CD4-positive, alpha-beta T cell treated with Interferon alpha-2 for 1 hour (primary cell): ENCODE results near the gene NLRP6.

Experiments
- DNase-seq, 2 donors: peaks; one replicate each; pipeline ENCODE4 v3.0.0-alpha.2; 2020 to 2022

The NLRP6 gene

GRCh38 chr11:256952-257737 lies 21.1 kb upstream of the NLRP6 start:
- DNase-seq, result no peak

- DNase-seq, result no peak
These were observed 20.3 kb upstream of the NLRP6 start for GRCh38 chr11:257766-258493.

DNA sequence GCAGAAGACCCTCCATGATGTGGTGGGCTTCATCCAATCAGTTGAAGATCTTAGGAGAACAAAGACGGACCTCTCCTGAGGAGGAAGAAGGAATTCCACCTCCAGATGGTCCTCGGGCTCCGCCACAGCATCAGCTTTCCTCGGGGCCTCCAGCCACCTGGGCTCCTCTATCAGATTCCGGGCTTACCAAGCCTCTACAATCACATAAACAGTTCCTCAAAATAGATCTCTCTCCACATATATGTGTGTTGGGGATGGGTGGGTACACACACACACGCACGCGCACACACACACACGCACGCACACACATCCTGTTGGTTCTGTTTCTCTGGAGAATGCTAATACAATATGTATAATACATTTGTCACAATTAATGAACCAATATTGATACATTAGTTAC lies 18.8 kb upstream of the NLRP6 start:
- DNase-seq, result no peak

- no peak for DNase-seq
These were observed 16.6 kb upstream of the NLRP6 start for GRCh38 chr11:261624-262023.

GRCh38 chr11:266676-267439 lies 11.3 kb upstream of the NLRP6 start:
- peak in 1 of 2 donors; percentile 44 for DNase-seq

GRCh38 chr11:267491-267994 lies 10.7 kb upstream of the NLRP6 start:
- peak; percentile 63 to 66 for DNase-seq

GRCh38 chr11:268716-269145 lies 9.5 kb upstream of the NLRP6 start:
- peak; percentile 68 to 72 for DNase-seq

- DNase-seq, result peak; percentile 73 to 80
These were observed 8.9 kb upstream of the NLRP6 start for GRCh38 chr11:269146-269890.

DNA sequence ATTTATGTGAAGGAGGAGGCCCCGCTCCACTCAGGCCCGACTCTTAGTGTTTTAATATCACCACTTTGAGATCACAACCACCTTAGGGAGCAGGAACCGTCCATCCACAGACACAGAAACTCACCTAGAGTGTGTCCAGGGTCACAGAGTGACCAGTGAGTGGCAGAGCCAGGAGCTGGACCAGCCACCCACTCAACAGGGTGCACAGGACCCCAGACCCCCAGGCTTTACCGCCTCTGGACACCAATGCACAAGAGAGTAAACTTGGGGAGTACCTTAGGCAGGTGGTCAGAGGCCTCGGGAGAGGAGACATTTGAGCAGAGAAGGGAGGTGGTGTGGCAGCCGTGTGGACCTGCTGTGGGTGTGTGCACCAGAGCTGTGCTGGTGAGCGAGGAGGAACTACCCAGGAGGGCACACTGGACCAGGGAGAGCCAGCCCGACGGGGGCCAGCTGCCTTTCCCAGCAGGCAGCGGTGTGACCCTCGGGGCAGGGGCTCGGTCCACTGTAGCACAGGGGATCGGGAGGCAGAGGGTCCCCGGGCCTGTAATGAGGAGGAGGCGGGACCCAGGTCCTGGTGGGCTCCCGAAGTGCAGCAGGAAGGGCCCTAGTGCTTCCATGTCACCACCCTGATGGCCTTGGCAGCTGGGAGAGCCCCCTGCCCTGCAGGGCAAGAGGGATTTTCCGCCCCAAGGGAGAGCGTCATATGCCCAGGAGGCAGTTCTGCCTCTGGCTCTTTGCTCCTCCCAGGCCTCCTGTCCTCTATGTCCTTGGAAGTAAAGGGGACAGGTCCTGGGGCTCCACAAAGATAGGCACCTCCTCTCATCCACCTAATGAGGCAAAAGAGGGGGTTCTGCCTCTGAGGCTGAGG lies 7.5 kb upstream of the NLRP6 start:
- no peak for DNase-seq

- no peak for DNase-seq
These were observed 6.9 kb upstream of the NLRP6 start for GRCh38 chr11:271319-271715.

- no peak for DNase-seq
These were observed 5.8 kb upstream of the NLRP6 start for GRCh38 chr11:272195-272930.

DNA sequence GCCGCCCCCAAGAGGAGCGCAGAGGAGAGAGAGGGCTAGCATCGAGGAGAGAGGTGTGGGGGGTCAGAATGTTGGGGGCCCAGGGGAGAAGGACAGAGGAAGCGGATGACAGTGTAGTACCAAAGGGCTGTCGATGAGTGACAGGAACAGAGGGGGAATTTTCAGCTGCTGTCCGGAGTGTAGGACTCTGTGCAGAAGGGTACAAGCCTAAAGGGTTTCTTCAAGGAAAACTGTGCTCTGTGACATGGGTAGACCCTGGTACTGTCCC lies 5.3 kb upstream of the NLRP6 start:
- DNase-seq, result no peak

DNA sequence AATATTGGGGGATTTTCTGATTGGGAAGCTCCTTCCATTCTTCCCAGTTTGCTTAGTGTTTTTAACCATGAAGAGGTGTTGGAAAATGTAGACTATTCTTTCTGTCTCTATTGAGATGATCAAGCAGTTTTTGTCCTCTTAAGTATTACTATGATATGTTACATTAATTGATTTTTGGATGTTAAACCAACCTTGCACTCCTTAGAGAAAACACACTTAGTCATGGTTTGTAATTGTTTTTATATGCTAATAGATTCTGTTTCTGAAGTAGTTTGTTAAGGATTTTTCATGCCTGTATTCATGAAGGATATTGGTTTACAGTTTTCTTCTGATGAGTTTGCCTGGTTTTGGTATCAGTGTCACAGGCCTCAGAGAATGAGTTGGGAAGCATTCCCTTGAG lies 2.0 kb upstream of the NLRP6 start:
- DNase-seq, result no peak

DNA sequence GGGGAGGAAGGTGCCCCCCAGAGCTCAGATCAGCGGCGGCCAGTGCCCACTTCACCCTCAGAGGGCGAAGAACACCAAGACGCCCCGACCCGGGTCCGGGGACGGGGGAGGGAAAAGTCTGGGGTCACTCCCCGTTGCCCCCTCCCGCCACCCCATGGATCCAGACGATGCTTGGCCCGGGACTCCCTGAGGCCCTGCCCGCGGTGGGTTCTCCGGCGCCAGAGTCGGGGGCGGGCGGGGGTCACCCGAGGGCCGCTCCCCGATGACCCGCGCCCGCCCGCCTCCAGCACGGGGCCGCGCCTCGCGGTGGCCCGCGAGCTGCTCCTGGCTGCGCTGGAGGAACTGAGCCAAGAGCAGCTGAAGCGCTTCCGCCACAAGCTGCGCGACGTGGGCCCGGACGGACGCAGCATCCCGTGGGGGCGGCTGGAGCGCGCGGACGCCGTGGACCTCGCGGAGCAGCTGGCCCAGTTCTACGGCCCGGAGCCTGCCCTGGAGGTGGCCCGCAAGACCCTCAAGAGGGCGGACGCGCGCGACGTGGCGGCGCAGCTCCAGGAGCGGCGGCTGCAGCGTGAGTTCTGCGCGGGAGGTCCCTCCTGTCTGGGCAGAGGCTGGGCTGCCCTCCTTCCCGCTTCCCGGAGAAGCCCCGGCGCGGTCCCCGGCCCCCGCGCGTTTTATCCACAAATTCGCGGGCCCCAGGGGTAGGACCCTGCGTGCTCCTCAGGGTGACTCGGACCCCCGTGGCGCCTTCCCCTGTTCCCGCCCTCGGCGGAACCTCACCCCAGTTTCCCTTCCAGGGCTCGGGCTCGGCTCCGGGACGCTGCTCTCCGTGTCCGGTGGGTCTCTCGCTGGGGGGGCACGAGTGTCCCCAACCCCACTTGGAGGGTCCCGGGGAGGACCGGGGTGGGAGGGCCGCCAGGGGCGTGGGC lies 1.1 kb downstream of the NLRP6 start:
- DNase-seq, result no peak

DNA sequence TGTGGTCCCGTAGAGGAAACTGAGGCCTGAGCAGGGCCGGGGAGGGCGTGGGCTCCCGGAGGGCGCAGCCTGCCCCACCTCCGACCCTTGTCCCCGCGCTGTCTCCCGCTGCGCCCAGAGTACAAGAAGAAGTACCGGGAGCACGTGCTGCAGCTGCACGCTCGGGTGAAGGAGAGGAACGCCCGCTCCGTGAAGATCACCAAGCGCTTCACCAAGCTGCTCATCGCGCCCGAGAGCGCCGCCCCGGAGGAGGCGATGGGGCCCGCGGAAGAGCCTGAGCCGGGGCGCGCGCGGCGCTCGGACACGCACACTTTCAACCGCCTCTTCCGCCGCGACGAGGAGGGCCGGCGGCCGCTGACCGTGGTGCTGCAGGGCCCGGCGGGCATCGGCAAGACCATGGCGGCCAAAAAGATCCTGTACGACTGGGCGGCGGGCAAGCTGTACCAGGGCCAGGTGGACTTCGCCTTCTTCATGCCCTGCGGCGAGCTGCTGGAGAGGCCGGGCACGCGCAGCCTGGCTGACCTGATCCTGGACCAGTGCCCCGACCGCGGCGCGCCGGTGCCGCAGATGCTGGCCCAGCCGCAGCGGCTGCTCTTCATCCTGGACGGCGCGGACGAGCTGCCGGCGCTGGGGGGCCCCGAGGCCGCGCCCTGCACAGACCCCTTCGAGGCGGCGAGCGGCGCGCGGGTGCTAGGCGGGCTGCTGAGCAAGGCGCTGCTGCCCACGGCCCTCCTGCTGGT lies 1.9 kb downstream of the NLRP6 start:
- peak; percentile 55 for DNase-seq

- DNase-seq, result peak in 1 of 2 donors; percentile 32
These were observed 2.7 kb downstream of the NLRP6 start for GRCh38 chr11:280706-281485.

DNA sequence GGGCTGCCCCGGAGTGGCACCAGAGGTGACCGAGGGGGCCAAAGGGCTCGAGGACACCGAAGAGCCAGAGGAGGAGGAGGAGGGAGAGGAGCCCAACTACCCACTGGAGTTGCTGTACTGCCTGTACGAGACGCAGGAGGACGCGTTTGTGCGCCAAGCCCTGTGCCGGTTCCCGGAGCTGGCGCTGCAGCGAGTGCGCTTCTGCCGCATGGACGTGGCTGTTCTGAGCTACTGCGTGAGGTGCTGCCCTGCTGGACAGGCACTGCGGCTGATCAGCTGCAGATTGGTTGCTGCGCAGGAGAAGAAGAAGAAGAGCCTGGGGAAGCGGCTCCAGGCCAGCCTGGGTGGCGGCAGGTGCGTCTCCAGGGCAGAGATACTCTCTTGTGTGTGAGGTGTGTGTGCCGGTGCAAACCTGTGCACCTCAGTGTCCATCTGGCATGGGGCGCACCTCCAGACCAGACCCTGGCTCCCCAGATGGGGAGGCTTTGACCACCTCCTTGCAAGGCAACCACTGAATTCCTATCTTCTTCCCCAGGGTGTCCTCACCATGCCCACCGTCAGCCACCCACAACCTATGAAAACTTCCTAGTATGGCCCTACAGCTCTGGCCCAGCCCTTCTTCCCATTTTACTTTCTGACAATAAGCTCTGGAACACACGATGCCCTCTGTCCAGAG lies 3.4 kb downstream of the NLRP6 start:
- no peak for DNase-seq

DNA sequence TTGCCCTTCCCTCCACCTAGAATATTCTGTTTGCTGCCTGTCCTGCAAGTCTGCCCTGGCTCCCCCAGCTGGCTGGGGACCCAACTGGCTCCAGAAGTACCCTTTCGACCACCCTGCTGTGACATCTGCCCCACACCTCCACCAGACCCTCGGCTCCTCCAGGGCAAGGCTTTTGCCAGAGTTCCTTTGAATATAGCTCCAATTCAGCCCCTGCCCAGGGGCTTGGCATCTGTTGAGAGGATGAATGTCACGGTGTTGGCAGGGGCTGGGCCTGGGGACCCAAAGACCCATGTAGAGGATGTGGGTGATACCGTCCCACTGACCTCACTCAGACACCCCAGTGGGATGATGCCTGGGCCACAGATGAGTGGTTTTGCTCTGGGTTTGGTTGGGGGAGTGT lies 4.0 kb downstream of the NLRP6 start:
- DNase-seq, result no peak
